Astrocyte (in vitro differentiated cells and primary cell): ENCODE measurements around the gene HSF5.

Source experiments
- EZH2 ChIP-seq: IDR thresholded peaks from 2 replicates; pipeline ENCODE4 v1.6.1; 2012; ENCODE audit warnings: mild to moderate bottlenecking, low read length, inconsistent platforms; ENCODE audit not compliant: insufficient read depth
- TF ChIP-seq, protein P1 (sequence below): IDR thresholded peaks from 2 replicates; pipeline ENCODE4 v1.5.1; 2011; ENCODE audit warnings: low read depth, mild to moderate bottlenecking, inconsistent platforms, low read length, moderate library complexity; ENCODE audit not compliant: insufficient read depth

DNA sequence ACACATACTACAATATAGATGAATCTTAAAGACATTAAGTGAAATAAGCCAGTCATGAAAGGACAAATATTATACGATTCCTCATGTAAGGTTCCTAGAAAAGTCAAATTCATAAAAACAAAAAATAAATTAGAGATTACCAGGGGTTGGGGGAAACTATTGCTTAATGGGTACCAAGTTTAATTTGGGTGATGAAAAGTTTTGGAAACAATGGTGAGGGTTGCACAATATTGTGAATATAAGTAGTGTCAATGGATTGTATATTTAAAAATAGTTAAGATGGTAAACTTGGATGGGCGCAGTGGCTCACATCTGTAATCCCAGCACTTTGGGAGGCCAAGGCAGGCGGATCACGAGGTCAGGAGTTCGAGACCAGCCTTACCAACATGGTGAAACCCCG is 17.9 kb downstream of the HSF5 start:
- no peak for TF ChIP-seq EZH2
- TF ChIP-seq, protein P1, sequence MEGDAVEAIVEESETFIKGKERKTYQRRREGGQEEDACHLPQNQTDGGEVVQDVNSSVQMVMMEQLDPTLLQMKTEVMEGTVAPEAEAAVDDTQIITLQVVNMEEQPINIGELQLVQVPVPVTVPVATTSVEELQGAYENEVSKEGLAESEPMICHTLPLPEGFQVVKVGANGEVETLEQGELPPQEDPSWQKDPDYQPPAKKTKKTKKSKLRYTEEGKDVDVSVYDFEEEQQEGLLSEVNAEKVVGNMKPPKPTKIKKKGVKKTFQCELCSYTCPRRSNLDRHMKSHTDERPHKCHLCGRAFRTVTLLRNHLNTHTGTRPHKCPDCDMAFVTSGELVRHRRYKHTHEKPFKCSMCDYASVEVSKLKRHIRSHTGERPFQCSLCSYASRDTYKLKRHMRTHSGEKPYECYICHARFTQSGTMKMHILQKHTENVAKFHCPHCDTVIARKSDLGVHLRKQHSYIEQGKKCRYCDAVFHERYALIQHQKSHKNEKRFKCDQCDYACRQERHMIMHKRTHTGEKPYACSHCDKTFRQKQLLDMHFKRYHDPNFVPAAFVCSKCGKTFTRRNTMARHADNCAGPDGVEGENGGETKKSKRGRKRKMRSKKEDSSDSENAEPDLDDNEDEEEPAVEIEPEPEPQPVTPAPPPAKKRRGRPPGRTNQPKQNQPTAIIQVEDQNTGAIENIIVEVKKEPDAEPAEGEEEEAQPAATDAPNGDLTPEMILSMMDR = no peak
